Duodenal mucosa (tissue), 2 donors: ENCODE results near the gene STAT1.
"Not testable (repeated sequence)": the region's sequence is repeated elsewhere in the genome, so short reads cannot be mapped to it uniquely, and the experiment has no call there.

Source experiments
- H3K27ac ChIP-seq: one replicate; pipeline ENCODE4 v1.7.0; 2013; ENCODE audit warnings: low read depth, low read length
- H3K27me3 ChIP-seq, 2 donors: one replicate each; pipeline ENCODE4 v1.7.0; 2013; ENCODE audit warnings: low read length in 2 of 2, control low read depth in 1 of 2; ENCODE audit not compliant: insufficient read depth in 2 of 2, control insufficient read depth in 1 of 2
- H3K36me3 ChIP-seq, 2 donors: one replicate each; pipeline ENCODE4 v1.7.0; 2013; ENCODE audit warnings: low read length in 2 of 2, control low read depth in 1 of 2; ENCODE audit not compliant: insufficient read depth in 2 of 2, control insufficient read depth in 1 of 2
- H3K4me1 ChIP-seq, 2 donors: one replicate each; pipeline ENCODE4 v1.7.0; 2013; ENCODE audit warnings: low read length in 2 of 2, control low read depth in 1 of 2; ENCODE audit not compliant: insufficient read depth in 2 of 2, control insufficient read depth in 1 of 2
- H3K4me3 ChIP-seq, 2 donors: one replicate each; pipeline ENCODE4 v1.7.0; 2013; ENCODE audit warnings: low read length in 2 of 2, low read depth in 1 of 2
- H3K9ac ChIP-seq, 2 donors: one replicate each; pipeline ENCODE4 v1.7.0; 2013; ENCODE audit warnings: low read length in 2 of 2, low read depth in 1 of 2
- H3K9me3 ChIP-seq, 2 donors: one replicate each; pipeline ENCODE4 v1.7.0; 2013; ENCODE audit warnings: low read length in 2 of 2, control low read depth in 1 of 2; ENCODE audit not compliant: control insufficient read depth in 1 of 2

The STAT1 gene

GRCh38 chr2:190965580-190966222 lies 48.3 kb downstream of the STAT1 start:
- no peak overlapping the region for H3K27ac ChIP-seq
- peaks cover 0 to 4% of the 10 kb centered on the region in 2 donors for H3K4me1 ChIP-seq
- no peak overlapping the region for H3K4me3 ChIP-seq
- no peaks in the 10 kb centered on the region for H3K9me3 ChIP-seq
- no peak overlapping the region for H3K9ac ChIP-seq
- no peaks in the 10 kb centered on the region for H3K27me3 ChIP-seq
- peaks cover 51 to 78% of the 10 kb centered on the region in 2 donors for H3K36me3 ChIP-seq

DNA sequence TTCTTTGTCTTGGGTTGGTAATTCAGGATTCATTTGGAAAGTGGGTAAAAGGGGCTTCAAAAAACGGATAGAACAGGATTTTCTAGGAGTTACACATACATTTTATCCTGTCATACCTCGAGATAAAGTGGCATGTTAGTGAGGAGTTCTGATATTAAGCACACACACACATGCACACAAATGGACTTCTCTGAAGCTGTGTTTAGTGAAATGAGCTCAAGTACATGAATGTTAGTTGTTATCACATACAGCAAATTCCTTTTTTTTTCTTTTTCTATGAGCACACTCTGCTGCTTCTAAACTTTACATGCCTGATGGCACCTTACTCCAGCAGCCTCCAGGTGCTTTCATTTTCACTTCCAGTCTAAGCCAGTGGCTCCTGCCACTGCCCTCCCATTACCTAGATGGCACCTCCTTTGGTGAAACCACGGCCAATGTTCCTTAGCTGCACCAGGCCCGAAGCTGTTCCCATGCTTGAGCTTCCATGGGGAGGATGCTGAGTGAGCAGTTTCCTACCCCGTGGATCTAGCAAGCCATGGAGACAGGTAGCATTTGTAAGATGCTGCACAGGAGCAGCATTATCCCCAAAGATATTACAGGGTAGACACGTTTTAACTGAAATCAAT lies 49.7 kb downstream of the STAT1 start:
- no peak overlapping the region for H3K9ac ChIP-seq
- H3K27ac ChIP-seq, result no peak overlapping the region
- H3K4me1 ChIP-seq, result peaks cover 0 to 4% of the 10 kb centered on the region in 2 donors
- peaks cover 40 to 64% of the 10 kb centered on the region in 2 donors for H3K36me3 ChIP-seq
- no peaks in the 10 kb centered on the region for H3K9me3 ChIP-seq
- no peak overlapping the region for H3K4me3 ChIP-seq
- H3K27me3 ChIP-seq, result no peaks in the 10 kb centered on the region

DNA sequence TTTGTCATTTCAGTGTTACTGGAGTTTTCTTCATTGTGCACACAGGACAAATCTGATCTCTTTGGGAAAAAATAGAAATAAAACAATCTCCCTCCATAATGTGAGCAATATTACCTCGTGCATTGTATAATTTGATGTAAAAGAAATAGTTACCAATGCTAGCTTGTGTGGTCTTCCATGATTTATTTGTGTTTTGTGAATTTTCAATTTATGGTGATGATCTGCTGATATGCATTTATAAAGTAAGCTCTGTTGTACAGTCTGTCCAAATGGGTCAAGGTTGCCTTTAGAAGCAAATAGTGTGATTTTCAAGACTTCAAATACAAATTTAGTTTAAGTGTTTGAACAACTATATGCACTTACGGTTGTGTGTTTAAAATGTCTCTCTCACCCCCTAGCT lies 50.9 kb downstream of the STAT1 start:
- Histone ChIP-seq H3K27ac (no peak overlapping the region), H3K9me3 (no peaks in the 10 kb centered on the region), H3K9ac (no peak overlapping the region), H3K4me1 (peaks cover 0 to 4% of the 10 kb centered on the region in 2 donors), H3K36me3 (peaks cover 34 to 53% of the 10 kb centered on the region in 2 donors), H3K27me3 (no peaks in the 10 kb centered on the region), H3K4me3 (no peak overlapping the region)

DNA sequence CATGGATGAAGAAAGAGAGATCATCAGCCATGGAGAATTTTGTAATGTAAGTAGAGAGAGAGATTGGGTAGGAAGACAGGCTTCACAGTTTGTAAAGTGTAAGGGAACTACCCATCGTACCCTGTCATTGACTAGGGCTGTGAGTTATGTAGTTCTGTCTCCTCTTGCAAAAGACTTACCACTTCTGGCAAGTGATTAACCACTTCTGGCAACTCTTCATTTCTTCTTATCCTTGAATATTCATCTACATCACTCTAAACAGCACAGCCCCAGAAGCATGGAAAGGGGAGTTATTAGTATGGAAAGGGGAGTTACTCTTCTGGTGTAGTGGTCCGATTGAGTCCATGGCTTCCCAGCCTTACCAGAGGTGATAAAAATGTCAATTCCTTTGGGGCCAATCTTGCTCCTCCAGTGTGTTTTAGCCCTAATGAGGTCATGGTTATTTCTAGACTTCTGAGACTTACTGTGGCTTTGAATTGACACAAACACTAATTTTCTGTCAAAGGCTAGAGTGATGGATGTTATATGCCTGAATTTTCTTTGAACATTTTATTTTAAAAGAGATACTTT lies 52.0 kb downstream of the STAT1 start:
- H3K36me3 ChIP-seq, result peaks cover 31 to 43% of the 10 kb centered on the region in 2 donors
- H3K9me3 ChIP-seq, result no peaks in the 10 kb centered on the region
- no peaks in the 10 kb centered on the region for H3K27me3 ChIP-seq
- H3K4me3 ChIP-seq, result no peak overlapping the region
- H3K4me1 ChIP-seq, result peaks cover 0 to 4% of the 10 kb centered on the region in 2 donors
- no peak overlapping the region for H3K27ac ChIP-seq
- H3K9ac ChIP-seq, result no peak overlapping the region

- H3K27me3 ChIP-seq, H3K9ac ChIP-seq, H3K27ac ChIP-seq, H3K4me1 ChIP-seq, H3K9me3 ChIP-seq, H3K4me3 ChIP-seq: not testable (repeated sequence)
- peaks cover 27 to 37% of the 10 kb centered on the region in 2 donors for H3K36me3 ChIP-seq
Measured at GRCh38 chr2:190961117-190961516, 52.9 kb downstream of the STAT1 start.

DNA sequence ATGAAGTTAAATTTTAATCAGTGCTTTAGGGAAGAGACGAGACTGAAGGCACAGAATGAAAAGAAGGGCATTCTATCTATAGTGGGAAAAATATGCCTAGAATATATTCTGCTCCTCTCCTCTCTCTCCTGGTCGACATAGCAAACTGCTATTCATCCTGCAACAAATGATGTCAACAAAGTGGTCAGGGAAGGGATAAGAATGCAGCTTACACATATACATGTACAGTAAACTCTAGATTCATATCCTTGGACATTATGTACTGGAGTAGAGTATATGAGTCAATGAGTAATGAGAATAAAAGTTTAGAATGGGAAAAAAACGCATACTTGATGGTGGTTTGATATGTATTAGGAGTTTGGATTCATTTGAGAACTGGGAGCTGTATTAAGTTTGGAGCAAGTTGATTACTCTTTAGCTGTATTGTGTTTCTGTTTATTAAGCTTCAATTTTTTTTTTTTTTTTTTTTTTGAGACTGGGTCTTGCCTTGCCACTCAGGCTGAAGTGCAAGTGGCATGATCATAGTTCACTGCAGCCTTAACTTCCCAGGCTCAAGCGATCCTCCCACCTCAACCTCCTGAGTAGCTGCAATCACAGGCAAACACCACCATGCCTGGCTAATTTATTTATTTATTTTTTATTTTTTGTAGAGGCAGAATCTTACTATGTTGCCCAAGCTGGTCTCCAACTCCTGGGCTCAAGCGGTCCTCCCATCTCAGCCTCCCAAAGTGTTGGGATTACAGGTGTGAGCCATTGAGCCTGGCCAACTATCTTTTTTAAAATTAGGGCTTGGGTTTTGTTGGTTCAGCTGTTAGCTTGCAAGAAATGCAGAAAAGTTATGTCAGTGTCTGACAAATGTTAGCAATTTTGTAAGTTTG lies 53.8 kb downstream of the STAT1 start:
- Histone ChIP-seq H3K27me3 (no peaks in the 10 kb centered on the region), H3K4me1 (peaks cover 0 to 4% of the 10 kb centered on the region in 2 donors), H3K27ac (no peak overlapping the region), H3K4me3 (no peak overlapping the region), H3K9me3 (peaks cover 0 to 2% of the 10 kb centered on the region in 2 donors), H3K9ac (no peak overlapping the region), H3K36me3 (peaks cover 17 to 28% of the 10 kb centered on the region in 2 donors)

DNA sequence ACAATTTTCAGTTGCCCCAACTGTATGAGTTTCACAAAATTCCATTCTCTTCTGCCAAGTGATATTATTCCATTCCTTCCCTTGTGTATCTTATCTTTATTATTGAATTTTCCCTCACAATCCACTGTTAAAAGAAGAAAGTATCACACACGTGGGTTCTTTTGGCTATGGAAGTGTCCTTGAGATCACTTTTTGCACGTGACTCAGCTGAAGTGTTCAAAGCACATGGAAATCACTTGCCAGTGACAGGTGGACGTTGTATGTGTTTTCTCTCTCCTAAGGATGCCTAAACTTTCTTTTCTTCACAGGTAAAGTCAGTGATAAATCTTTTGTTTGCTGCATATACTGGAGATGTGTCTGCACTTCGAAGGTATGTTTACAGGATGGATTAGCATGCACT lies 60.7 kb downstream of the STAT1 start:
- Histone ChIP-seq H3K4me1 (peaks cover 5 to 6% of the 10 kb centered on the region in 2 donors), H3K27ac (no peak overlapping the region), H3K36me3 (no peaks in the 10 kb centered on the region), H3K4me3 (no peak overlapping the region), H3K27me3 (no peaks in the 10 kb centered on the region), H3K9ac (no peak overlapping the region), H3K9me3 (peaks cover 0 to 2% of the 10 kb centered on the region in 2 donors)

DNA sequence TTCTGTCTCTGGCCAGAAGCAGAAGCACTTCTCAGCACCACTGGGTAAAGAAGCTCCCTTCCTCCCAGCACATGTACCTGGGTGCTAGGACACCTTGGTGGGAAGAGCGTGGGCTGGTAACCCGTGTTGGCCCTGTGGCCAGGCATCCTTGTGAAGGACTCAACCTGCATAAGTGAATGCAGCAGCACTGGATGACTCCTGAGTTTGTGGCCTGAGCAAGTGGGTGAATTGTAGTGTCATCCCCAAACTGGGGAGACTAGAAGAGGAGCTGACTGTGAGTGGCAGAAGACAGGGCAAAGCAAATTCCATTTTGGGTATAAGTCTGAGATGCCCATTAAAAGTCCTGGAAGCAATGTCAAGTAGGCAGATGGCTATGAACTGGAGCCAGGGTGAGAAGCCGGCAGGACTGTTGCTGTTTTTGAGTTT lies 63.4 kb downstream of the STAT1 start:
- H3K27ac ChIP-seq, result no peak overlapping the region

DNA sequence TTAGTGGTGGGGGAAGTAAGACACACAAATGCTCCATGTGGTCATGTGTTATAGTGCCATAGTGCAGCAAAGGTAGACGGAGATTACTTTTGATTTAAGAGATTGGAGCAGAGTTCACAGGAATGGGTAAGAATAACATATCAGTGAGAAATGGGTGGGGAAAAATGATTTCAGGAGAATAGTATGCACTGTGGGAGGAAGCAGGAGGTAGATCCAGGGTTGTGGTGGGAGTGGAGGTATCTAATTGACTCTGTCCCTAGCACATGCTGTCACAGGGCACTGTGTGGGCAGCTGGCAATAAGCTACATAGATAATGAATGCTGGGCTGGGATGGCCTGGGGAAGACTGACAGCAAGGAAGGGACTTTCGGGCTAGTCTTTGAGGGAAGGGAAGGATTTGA lies 65.3 kb downstream of the STAT1 start:
- Histone ChIP-seq H3K27me3 (no peaks in the 10 kb centered on the region), H3K27ac (no peak overlapping the region), H3K9ac (no peak overlapping the region), H3K4me3 (no peak overlapping the region), H3K36me3 (no peaks in the 10 kb centered on the region), H3K9me3 (no peaks in the 10 kb centered on the region), H3K4me1 (peaks cover 20 to 27% of the 10 kb centered on the region in 2 donors)

More for the DNA sequence above, 63.4 kb downstream of the STAT1 start:
- Histone ChIP-seq H3K4me3 (no peak overlapping the region), H3K27me3 (no peaks in the 10 kb centered on the region), H3K36me3 (no peaks in the 10 kb centered on the region), H3K9ac (no peak overlapping the region), H3K4me1 (peaks cover 20 to 26% of the 10 kb centered on the region in 2 donors), H3K9me3 (no peaks in the 10 kb centered on the region)
